Inferior parietal cortex (tissue), 1 donor: ENCODE data around the gene MUCL1.

Source experiments
- DNase-seq: peaks from one replicate; pipeline ENCODE4 v3.0.0-alpha.2; 2016; ENCODE audit errors: extremely low spot score

The MUCL1 gene

DNA sequence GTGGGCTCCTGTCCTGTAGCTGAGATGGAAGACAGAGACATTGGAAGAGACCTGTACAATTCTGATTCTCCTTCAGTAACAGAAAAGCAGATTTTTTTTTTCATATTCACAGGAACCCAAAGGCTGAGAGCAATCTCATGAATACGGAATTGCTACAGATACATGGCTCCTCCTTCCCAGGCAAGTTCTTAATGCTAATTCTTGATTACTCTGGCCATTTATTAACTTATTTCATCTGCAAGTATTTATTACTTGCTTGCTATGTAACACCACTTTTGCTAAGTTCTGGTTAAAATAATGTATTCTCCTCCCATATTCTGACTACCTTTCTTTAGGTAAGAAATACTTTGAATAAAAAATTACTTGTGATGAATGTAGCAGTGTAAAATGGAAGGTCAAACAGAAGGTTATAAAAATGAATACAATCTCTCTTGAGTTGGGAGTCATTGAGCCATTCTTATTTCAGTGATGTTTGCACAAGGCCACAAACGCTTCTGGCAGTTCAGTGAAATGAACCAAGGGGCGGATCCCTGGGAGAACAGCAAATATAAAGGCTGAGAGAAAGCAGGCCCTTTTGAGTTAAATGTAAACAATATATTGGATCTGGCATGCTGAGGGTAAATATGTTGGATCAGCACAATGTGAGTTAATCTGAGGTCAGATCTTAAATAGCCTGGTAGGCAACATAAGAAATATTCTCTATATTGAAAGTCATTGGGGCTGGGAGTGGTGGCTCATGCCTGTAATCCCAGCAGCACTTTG is 37.6 kb downstream of the MUCL1 start:
- no peak for DNase-seq
